AG10803 (cell line): ENCODE results near the gene CFAP161.

ENCODE experiments used
- DNase-seq: peaks from one replicate; pipeline ENCODE4 v3.0.0; 2010; ENCODE audit warnings: low read depth
- H3K4me3 ChIP-seq: 2 replicates; pipeline ENCODE4 v1.5.1; 2011; ENCODE audit warnings: mild to moderate bottlenecking, low read length, control low read depth
- CTCF ChIP-seq: conservative IDR thresholded peaks from 2 replicates; pipeline ENCODE4 v1.5.1; 2011; ENCODE audit warnings: mild to moderate bottlenecking, low read length, control low read depth, inconsistent platforms

CFAP161 gene

GRCh38 chr15:81133782-81134461 is at the start of gene CFAP161:
Gene CFAP161, plus strand, starts transcription at chr15:81134270. Its CDS starts 60 bp downstream, at chr15:81134330.
- peak within 1 kb of the TSS; percentile 46 for H3K4me3 ChIP-seq
- DNase-seq, result peak; percentile 67
- TF ChIP-seq CTCF, result peak; percentile 17

- no peak for DNase-seq
- H3K4me3 ChIP-seq, result no peak overlapping the region
- no peak for TF ChIP-seq CTCF
Measured at GRCh38 chr15:81084716-81085115, 49.4 kb upstream of the CFAP161 start.

- H3K4me3 ChIP-seq, result no peak overlapping the region
- no peak for TF ChIP-seq CTCF
- DNase-seq, result no peak
Measured at GRCh38 chr15:81085213-81085612, 48.9 kb upstream of the CFAP161 start.

GRCh38 chr15:81085898-81086297 is 48.2 kb upstream of the CFAP161 start:
- DNase-seq, result no peak
- no peak overlapping the region for H3K4me3 ChIP-seq
- no peak for TF ChIP-seq CTCF

- no peak for TF ChIP-seq CTCF
- H3K4me3 ChIP-seq, result no peak overlapping the region
- peak; percentile 84 for DNase-seq
Measured at GRCh38 chr15:81087066-81087465, 47.0 kb upstream of the CFAP161 start.

GRCh38 chr15:81087694-81088093 is 46.4 kb upstream of the CFAP161 start:
- H3K4me3 ChIP-seq, result no peak overlapping the region
- no peak for DNase-seq
- TF ChIP-seq CTCF, result no peak

- DNase-seq, result no peak
- no peak overlapping the region for H3K4me3 ChIP-seq
- no peak for TF ChIP-seq CTCF
Measured at GRCh38 chr15:81088470-81089013, 45.5 kb upstream of the CFAP161 start.
